ENCODE measurements around the gene ICAM4. TPM values are rescaled to one million over a fixed set of nuclear protein-coding genes. Genes with fewer than 3 reads are reported as not detected.

Gene ICAM4
- total and polyA plus RNA-seq, 8 donors = 0.56 to 1.9 (median 0.85) TPM; not detected in 5

- peak overlapping the region; percentile 29 to 51 (median 34) for H3K4me3 ChIP-seq
- WGBS, 5 donors = 2 to 5% (median 4%) methylated on average over 17 to 23 of the region's 23 CpGs
These were observed 2.0 kb downstream of the ICAM4 start for GRCh38 chr19:10288662-10289166.

GRCh38 chr19:10289167-10289835, 2.5 kb downstream of the ICAM4 start:
- H3K27ac ChIP-seq = no peak overlapping the region

More at GRCh38 chr19:10288662-10289166, 2.0 kb downstream of the ICAM4 start:
- Histone ChIP-seq H3K27ac (no peak overlapping the region), H3K9me3 (no peaks in the 10 kb centered on the region), H3K27me3 (peaks cover 26 to 92% (median 70%) of the 10 kb centered on the region in 3 donors), H3K4me1 (peaks cover 53 to 79% (median 76%) of the 10 kb centered on the region in 4 donors), H3K36me3 (peaks cover 9 to 25% (median 23%) of the 10 kb centered on the region in 4 donors)
- DNase-seq = peak; percentile 37 to 75
- intact Hi-C loops (cut with DNase I; ENCODE audit: low total_unique reads) = no loop called here
- TF ChIP-seq POLR2AphosphoS5 (IDR thresholded peaks at IDR 0.05) = no peak
- TF ChIP-seq, protein P1, sequence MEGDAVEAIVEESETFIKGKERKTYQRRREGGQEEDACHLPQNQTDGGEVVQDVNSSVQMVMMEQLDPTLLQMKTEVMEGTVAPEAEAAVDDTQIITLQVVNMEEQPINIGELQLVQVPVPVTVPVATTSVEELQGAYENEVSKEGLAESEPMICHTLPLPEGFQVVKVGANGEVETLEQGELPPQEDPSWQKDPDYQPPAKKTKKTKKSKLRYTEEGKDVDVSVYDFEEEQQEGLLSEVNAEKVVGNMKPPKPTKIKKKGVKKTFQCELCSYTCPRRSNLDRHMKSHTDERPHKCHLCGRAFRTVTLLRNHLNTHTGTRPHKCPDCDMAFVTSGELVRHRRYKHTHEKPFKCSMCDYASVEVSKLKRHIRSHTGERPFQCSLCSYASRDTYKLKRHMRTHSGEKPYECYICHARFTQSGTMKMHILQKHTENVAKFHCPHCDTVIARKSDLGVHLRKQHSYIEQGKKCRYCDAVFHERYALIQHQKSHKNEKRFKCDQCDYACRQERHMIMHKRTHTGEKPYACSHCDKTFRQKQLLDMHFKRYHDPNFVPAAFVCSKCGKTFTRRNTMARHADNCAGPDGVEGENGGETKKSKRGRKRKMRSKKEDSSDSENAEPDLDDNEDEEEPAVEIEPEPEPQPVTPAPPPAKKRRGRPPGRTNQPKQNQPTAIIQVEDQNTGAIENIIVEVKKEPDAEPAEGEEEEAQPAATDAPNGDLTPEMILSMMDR (IDR thresholded peaks at IDR 0.05) = no peak
- TF ChIP-seq POLR2A (IDR thresholded peaks at IDR 0.05) = no peak
- no peak for TF ChIP-seq EP300 (IDR thresholded peaks at IDR 0.05)

GRCh38 chr19:10289836-10290356, 3.1 kb downstream of the ICAM4 start, which contains the start of gene ICAM5:
Gene ICAM5, plus strand, starts transcription at chr19:10289952. Its CDS starts 92 bp downstream, at chr19:10290044.
- H3K36me3 ChIP-seq = peaks cover 0 to 13% (median 11%) of the 10 kb centered on the region in 4 donors
- WGBS, 5 donors = 0 to 3% (median 1%) methylated on average over 16 to 45 of the region's 45 CpGs
- no peak for DNase-seq
- intact Hi-C loops (cut with DNase I; ENCODE audit: low total_unique reads) = no loop called here
- TF ChIP-seq POLR2A (IDR thresholded peaks at IDR 0.05) = no peak
- no peak for TF ChIP-seq EP300 (IDR thresholded peaks at IDR 0.05)
- TF ChIP-seq, protein P1 (IDR thresholded peaks at IDR 0.05) = no peak
- no peak for TF ChIP-seq POLR2AphosphoS5 (IDR thresholded peaks at IDR 0.05)
- no peaks in the 10 kb centered on the region for H3K9me3 ChIP-seq
- peaks cover 37 to 92% (median 82%) of the 10 kb centered on the region in 3 donors for H3K27me3 ChIP-seq
- H3K27ac ChIP-seq = no peak within 1 kb of the TSS
- H3K4me1 ChIP-seq = peaks cover 53 to 89% (median 83%) of the 10 kb centered on the region in 4 donors
- peak within 1 kb of the TSS; percentile 33 to 51 (median 43) for H3K4me3 ChIP-seq

More at GRCh38 chr19:10289167-10289835, 2.5 kb downstream of the ICAM4 start:
- Histone ChIP-seq H3K4me1 (peaks cover 53 to 84% (median 79%) of the 10 kb centered on the region in 4 donors), H3K27me3 (peaks cover 32 to 92% (median 76%) of the 10 kb centered on the region in 3 donors), H3K36me3 (peaks cover 3 to 19% (median 17%) of the 10 kb centered on the region in 4 donors), H3K9me3 (no peaks in the 10 kb centered on the region), H3K4me3 (peak overlapping the region; percentile 29 to 51 (median 34))
- DNase-seq = peak; percentile 37 to 79
- intact Hi-C loops (cut with DNase I; ENCODE audit: low total_unique reads) = no loop called here
- TF ChIP-seq EP300 (IDR thresholded peaks at IDR 0.05) (no peak), POLR2A (IDR thresholded peaks at IDR 0.05) (no peak), POLR2AphosphoS5 (IDR thresholded peaks at IDR 0.05) (no peak)
- TF ChIP-seq, protein P1 (IDR thresholded peaks at IDR 0.05) = no peak
- WGBS, 5 donors = 0 to 2% (median 1%) methylated on average over 21 to 50 of the region's 50 CpGs

DNA sequence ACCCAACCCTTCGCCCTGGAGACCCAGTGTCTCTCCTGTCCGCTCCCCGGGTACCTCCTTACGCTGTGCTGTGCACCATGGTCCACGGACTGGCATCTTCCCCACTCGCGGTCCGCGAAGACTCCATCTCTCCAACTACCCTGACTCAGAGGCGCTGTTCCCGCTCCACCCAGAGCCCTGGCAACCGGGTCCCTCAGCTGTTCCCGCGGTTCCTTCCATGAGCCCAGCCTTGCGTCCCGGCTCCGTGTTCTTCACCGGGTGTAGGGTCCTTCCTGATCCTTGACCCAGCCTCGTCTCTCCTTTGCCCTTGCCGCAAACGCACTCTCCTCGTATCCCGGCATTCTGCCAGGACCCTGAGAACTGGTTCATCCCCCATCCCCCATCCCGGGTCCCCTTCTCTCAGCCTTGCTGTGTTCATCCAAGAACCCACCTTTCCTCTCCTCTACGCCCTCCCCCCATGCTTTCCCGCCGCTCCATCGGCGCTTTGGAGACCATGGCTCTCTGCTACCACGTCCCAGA, 3.7 kb downstream of the ICAM4 start:
- peaks cover 59 to 94% (median 88%) of the 10 kb centered on the region in 4 donors for H3K4me1 ChIP-seq
- peaks cover 41 to 92% (median 87%) of the 10 kb centered on the region in 3 donors for H3K27me3 ChIP-seq
- no peak overlapping the region for H3K27ac ChIP-seq
- 1 to 2% (median 2%) methylated on average over 30 of the region's 30 CpGs for WGBS, 5 donors
- no peaks in the 10 kb centered on the region for H3K9me3 ChIP-seq
- DNase-seq = no peak
- peak overlapping the region; percentile 33 to 51 (median 43) for H3K4me3 ChIP-seq
- no peak for TF ChIP-seq EP300 (IDR thresholded peaks at IDR 0.05)
- no peak for TF ChIP-seq POLR2AphosphoS5 (IDR thresholded peaks at IDR 0.05)
- TF ChIP-seq, protein P1 (IDR thresholded peaks at IDR 0.05) = no peak
- TF ChIP-seq POLR2A (IDR thresholded peaks at IDR 0.05) = no peak
- intact Hi-C loops (cut with DNase I; ENCODE audit: low total_unique reads) = no loop called here
- peaks cover 0 to 8% (median 6%) of the 10 kb centered on the region in 4 donors for H3K36me3 ChIP-seq

All from stomach (tissue), 9 donors.